ENCODE results near the gene SLC26A1. TPM values are rescaled to one million over a fixed set of nuclear protein-coding genes. Genes with fewer than 3 reads are reported as not detected.

SLC26A1 gene
- total RNA-seq, 1 experiment from 2014 or later: 0.22 TPM

DNA sequence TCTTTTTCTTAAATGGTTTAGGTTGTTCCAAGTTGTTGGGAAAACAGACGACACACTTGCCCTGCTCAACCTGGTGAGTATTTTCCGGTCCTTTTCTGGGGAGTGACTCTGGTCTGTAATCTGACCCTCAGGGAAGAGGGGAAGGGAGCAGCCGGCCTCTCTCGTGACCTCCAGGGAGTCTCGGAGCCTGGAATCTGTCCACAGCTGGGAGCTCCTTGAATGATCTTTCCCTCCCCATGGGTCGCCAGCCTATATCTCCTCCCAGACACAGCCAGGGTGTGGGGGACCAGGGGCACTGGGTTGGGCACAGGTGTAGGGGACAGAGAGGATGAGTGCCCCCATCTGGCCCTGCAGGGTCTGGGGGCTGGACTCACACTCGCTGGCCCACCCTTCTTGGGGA, 42.0 kb downstream of the SLC26A1 start:
- Histone ChIP-seq H3K9ac (ENCODE audit: low read length) (no peak overlapping the region), H3K27ac (ENCODE audit: low read depth, low read length) (no peak overlapping the region), H3K9me3 (ENCODE audit: control insufficient read depth in 1 of 2, insufficient read depth in 1 of 2, low read depth in 1 of 2, low read length in 2 of 2) (no peaks in the 10 kb centered on the region), H3K4me2 (ENCODE audit: low read length) (no peak overlapping the region), H3K4me3 (replicated peaks in 1 of 2; ENCODE audit: low read depth in 1 of 2, low read length in 2 of 2) (no peak overlapping the region), H3K79me2 (ENCODE audit: insufficient read depth, low read length) (no peaks in the 10 kb centered on the region), H3K4me1 (ENCODE audit: control insufficient read depth in 1 of 2, insufficient read depth in 2 of 2, low read length in 2 of 2) (no peaks in the 10 kb centered on the region), H4K20me1 (ENCODE audit: insufficient read depth) (no peaks in the 10 kb centered on the region), H3K27me3 (ENCODE audit: insufficient read depth, low read length) (no peaks in the 10 kb centered on the region), H3K36me3 (ENCODE audit: control insufficient read depth in 1 of 2, insufficient read depth in 2 of 2, low read length in 2 of 2) (no peaks in the 10 kb centered on the region), H3K9me2 (ENCODE audit: insufficient read depth) (no peaks in the 10 kb centered on the region), H2AFZ (ENCODE audit: low read depth, low read length, poor library complexity, severe bottlenecking) (no peak overlapping the region)
- ATAC-seq (no peak), DNase-seq (ENCODE audit: low read depth, low spot score) (no peak)
- ChIA-PET RAD21 (ENCODE audit: low non-redundant PET in 1 of 2, low total read pairs in 2 of 2, uncharacterized antibody in 2 of 2, unreplicated experiment in 2 of 2) (no interaction called here), CTCF (no interaction called here), POLR2A (no interaction called here)
- no TSS peak for BruUV-seq (replicated peaks)
- TF ChIP-seq ZNF274 (IDR thresholded peaks at IDR 0.05; ENCODE audit: low read depth, low read length) (no peak), SRF (IDR thresholded peaks at IDR 0.05; ENCODE audit: low read depth) (no peak), EZH2phosphoT487 (IDR thresholded peaks at IDR 0.05; ENCODE audit: borderline replicate concordance) (no peak), ZFX (IDR thresholded peaks at IDR 0.05) (no peak), CTCF (IDR thresholded peaks at IDR 0.05 in 2 of 3, conservative IDR thresholded peaks at IDR 0.05 in 1 of 3; ENCODE audit: borderline replicate concordance in 1 of 3, insufficient read depth in 1 of 3, low read depth in 2 of 3, low read length in 2 of 3) (no peak), RAD21 (IDR thresholded peaks at IDR 0.05; ENCODE audit: low read depth) (no peak), TCF7L2 (IDR thresholded peaks at IDR 0.05; ENCODE audit: borderline replicate concordance, extremely low read depth, insufficient read depth, insufficient read length) (no peak), EZH2 (IDR thresholded peaks at IDR 0.05) (no peak)
- TF ChIP-seq, protein P1, sequence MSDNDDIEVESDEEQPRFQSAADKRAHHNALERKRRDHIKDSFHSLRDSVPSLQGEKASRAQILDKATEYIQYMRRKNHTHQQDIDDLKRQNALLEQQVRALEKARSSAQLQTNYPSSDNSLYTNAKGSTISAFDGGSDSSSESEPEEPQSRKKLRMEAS (IDR thresholded peaks at IDR 0.05): no peak
- TF ChIP-seq, protein P2, sequence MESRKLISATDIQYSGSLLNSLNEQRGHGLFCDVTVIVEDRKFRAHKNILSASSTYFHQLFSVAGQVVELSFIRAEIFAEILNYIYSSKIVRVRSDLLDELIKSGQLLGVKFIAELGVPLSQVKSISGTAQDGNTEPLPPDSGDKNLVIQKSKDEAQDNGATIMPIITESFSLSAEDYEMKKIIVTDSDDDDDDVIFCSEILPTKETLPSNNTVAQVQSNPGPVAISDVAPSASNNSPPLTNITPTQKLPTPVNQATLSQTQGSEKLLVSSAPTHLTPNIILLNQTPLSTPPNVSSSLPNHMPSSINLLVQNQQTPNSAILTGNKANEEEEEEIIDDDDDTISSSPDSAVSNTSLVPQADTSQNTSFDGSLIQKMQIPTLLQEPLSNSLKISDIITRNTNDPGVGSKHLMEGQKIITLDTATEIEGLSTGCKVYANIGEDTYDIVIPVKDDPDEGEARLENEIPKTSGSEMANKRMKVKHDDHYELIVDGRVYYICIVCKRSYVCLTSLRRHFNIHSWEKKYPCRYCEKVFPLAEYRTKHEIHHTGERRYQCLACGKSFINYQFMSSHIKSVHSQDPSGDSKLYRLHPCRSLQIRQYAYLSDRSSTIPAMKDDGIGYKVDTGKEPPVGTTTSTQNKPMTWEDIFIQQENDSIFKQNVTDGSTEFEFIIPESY (IDR thresholded peaks at IDR 0.05; ENCODE audit: extremely low read depth, insufficient replicate concordance, low read length): no peak
- intact Hi-C loops (cut with micrococcal nuclease): no loop called here
